ENCODE data around the gene HGF.

HGF gene

GRCh38 chr7:81659697-81660395, 110.0 kb downstream of the HGF start:
- Histone ChIP-seq H3K9ac (ENCODE audit: low read length) (no peak overlapping the region), H3K9me3 (ENCODE audit: low read length) (peaks cover 3% of the 10 kb centered on the region; the same call in 1 of the 2 replicates), H3K4me2 (ENCODE audit: low read length) (no peak overlapping the region), H2AFZ (ENCODE audit: low read length) (no peak overlapping the region), H3K27me3 (ENCODE audit: insufficient read depth, low read length) (no peaks in the 10 kb centered on the region), H3K36me3 (ENCODE audit: insufficient read depth, low read length) (no peaks in the 10 kb centered on the region), H4K20me1 (ENCODE audit: insufficient read depth, low read length) (no peaks in the 10 kb centered on the region), H3K27ac (ENCODE audit: low read depth, low read length, poor library complexity, severe bottlenecking) (no peak overlapping the region), H3K79me2 (ENCODE audit: insufficient read depth, low read length) (no peaks in the 10 kb centered on the region), H3F3A (ENCODE audit: insufficient read depth, low read length) (no peaks in the 10 kb centered on the region), H3K9me2 (ENCODE audit: low read depth, low read length) (no peaks in the 10 kb centered on the region), H3K4me3 (ENCODE audit: low read depth, low read length, poor library complexity, severe bottlenecking) (no peak overlapping the region), H3K4me1 (ENCODE audit: insufficient read depth, low read length, severe bottlenecking) (no peaks in the 10 kb centered on the region)
- no peak for TF ChIP-seq EZH2 (IDR thresholded peaks at IDR 0.05; ENCODE audit: borderline replicate concordance, low read length)
- TF ChIP-seq, protein P1, sequence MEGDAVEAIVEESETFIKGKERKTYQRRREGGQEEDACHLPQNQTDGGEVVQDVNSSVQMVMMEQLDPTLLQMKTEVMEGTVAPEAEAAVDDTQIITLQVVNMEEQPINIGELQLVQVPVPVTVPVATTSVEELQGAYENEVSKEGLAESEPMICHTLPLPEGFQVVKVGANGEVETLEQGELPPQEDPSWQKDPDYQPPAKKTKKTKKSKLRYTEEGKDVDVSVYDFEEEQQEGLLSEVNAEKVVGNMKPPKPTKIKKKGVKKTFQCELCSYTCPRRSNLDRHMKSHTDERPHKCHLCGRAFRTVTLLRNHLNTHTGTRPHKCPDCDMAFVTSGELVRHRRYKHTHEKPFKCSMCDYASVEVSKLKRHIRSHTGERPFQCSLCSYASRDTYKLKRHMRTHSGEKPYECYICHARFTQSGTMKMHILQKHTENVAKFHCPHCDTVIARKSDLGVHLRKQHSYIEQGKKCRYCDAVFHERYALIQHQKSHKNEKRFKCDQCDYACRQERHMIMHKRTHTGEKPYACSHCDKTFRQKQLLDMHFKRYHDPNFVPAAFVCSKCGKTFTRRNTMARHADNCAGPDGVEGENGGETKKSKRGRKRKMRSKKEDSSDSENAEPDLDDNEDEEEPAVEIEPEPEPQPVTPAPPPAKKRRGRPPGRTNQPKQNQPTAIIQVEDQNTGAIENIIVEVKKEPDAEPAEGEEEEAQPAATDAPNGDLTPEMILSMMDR (IDR thresholded peaks at IDR 0.05; ENCODE audit: low read length), result no peak

GRCh38 chr7:81657551-81657950, 112.3 kb downstream of the HGF start:
- Histone ChIP-seq H3K36me3 (ENCODE audit: insufficient read depth, low read length) (no peaks in the 10 kb centered on the region), H3K79me2 (ENCODE audit: insufficient read depth, low read length) (no peaks in the 10 kb centered on the region), H3K9me3 (ENCODE audit: low read length) (peaks cover 3% of the 10 kb centered on the region; the same call in 1 of the 2 replicates), H3F3A (ENCODE audit: insufficient read depth, low read length) (no peaks in the 10 kb centered on the region), H3K4me3 (ENCODE audit: low read depth, low read length, poor library complexity, severe bottlenecking) (no peak overlapping the region), H3K9me2 (ENCODE audit: low read depth, low read length) (no peaks in the 10 kb centered on the region), H4K20me1 (ENCODE audit: insufficient read depth, low read length) (no peaks in the 10 kb centered on the region), H3K4me1 (ENCODE audit: insufficient read depth, low read length, severe bottlenecking) (no peaks in the 10 kb centered on the region), H3K27ac (ENCODE audit: low read depth, low read length, poor library complexity, severe bottlenecking) (no peak overlapping the region), H2AFZ (ENCODE audit: low read length) (no peak overlapping the region), H3K27me3 (ENCODE audit: insufficient read depth, low read length) (no peaks in the 10 kb centered on the region), H3K9ac (ENCODE audit: low read length) (no peak overlapping the region), H3K4me2 (ENCODE audit: low read length) (no peak overlapping the region)
- TF ChIP-seq, protein P1 (IDR thresholded peaks at IDR 0.05; ENCODE audit: low read length), result no peak
- no peak for TF ChIP-seq EZH2 (IDR thresholded peaks at IDR 0.05; ENCODE audit: borderline replicate concordance, low read length)

GRCh38 chr7:81655271-81655670, 114.6 kb downstream of the HGF start:
- no peaks in the 10 kb centered on the region for H3F3A ChIP-seq (ENCODE audit: insufficient read depth, low read length)

More at GRCh38 chr7:81655271-81655670, 114.6 kb downstream of the HGF start:
- Histone ChIP-seq H4K20me1 (ENCODE audit: insufficient read depth, low read length) (no peaks in the 10 kb centered on the region), H3K27me3 (ENCODE audit: insufficient read depth, low read length) (no peaks in the 10 kb centered on the region), H3K4me3 (ENCODE audit: low read depth, low read length, poor library complexity, severe bottlenecking) (no peak overlapping the region), H3K9me2 (ENCODE audit: low read depth, low read length) (no peaks in the 10 kb centered on the region), H3K4me2 (ENCODE audit: low read length) (no peak overlapping the region), H3K36me3 (ENCODE audit: insufficient read depth, low read length) (no peaks in the 10 kb centered on the region), H3K9ac (ENCODE audit: low read length) (no peak overlapping the region), H3K79me2 (ENCODE audit: insufficient read depth, low read length) (no peaks in the 10 kb centered on the region), H3K27ac (ENCODE audit: low read depth, low read length, poor library complexity, severe bottlenecking) (no peak overlapping the region), H3K9me3 (ENCODE audit: low read length) (peaks cover 5% of the 10 kb centered on the region; the same call in 1 of the 2 replicates), H3K4me1 (ENCODE audit: insufficient read depth, low read length, severe bottlenecking) (no peaks in the 10 kb centered on the region), H2AFZ (ENCODE audit: low read length) (no peak overlapping the region)
- TF ChIP-seq, protein P1 (IDR thresholded peaks at IDR 0.05; ENCODE audit: low read length), result no peak
- no peak for TF ChIP-seq EZH2 (IDR thresholded peaks at IDR 0.05; ENCODE audit: borderline replicate concordance, low read length)

Measured in OCI-LY1 (cell line).